ENCODE measurements around the gene FSTL4.

FSTL4 gene

GRCh38 chr5:133386662-133387061 lies 225.7 kb downstream of the FSTL4 start:
- no peak for TF ChIP-seq RARB (CRISPR knock-in tag; IDR thresholded peaks at IDR 0.05)
- TF ChIP-seq, protein P1, sequence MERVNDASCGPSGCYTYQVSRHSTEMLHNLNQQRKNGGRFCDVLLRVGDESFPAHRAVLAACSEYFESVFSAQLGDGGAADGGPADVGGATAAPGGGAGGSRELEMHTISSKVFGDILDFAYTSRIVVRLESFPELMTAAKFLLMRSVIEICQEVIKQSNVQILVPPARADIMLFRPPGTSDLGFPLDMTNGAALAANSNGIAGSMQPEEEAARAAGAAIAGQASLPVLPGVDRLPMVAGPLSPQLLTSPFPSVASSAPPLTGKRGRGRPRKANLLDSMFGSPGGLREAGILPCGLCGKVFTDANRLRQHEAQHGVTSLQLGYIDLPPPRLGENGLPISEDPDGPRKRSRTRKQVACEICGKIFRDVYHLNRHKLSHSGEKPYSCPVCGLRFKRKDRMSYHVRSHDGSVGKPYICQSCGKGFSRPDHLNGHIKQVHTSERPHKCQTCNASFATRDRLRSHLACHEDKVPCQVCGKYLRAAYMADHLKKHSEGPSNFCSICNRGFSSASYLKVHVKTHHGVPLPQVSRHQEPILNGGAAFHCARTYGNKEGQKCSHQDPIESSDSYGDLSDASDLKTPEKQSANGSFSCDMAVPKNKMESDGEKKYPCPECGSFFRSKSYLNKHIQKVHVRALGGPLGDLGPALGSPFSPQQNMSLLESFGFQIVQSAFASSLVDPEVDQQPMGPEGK (CRISPR knock-in tag; IDR thresholded peaks at IDR 0.05; ENCODE audit: borderline replicate concordance) = no peak
- TF ChIP-seq ZFP30 (CRISPR knock-in tag; IDR thresholded peaks at IDR 0.05) = no peak
- TF ChIP-seq PPARA (CRISPR knock-in tag; IDR thresholded peaks at IDR 0.05; ENCODE audit: borderline replicate concordance) = no peak
- no peak for TF ChIP-seq TOX (CRISPR knock-in tag; IDR thresholded peaks at IDR 0.05; ENCODE audit: borderline replicate concordance)
- TF ChIP-seq OSR1 (CRISPR knock-in tag; IDR thresholded peaks at IDR 0.05) = no peak
- no peak for TF ChIP-seq POU6F1 (CRISPR knock-in tag; IDR thresholded peaks at IDR 0.05; ENCODE audit: borderline replicate concordance, low read depth)
- no peak for TF ChIP-seq ZC3H10 (CRISPR knock-in tag; IDR thresholded peaks at IDR 0.05)
- no peak for TF ChIP-seq CSDC2 (CRISPR knock-in tag; IDR thresholded peaks at IDR 0.05)
- no peak for TF ChIP-seq BACH2 (CRISPR knock-in tag; IDR thresholded peaks at IDR 0.05; ENCODE audit: borderline replicate concordance)
- TF ChIP-seq CREB5 (CRISPR knock-in tag; IDR thresholded peaks at IDR 0.05; ENCODE audit: low read depth) = no peak
- no peak for ATAC-seq

DNA sequence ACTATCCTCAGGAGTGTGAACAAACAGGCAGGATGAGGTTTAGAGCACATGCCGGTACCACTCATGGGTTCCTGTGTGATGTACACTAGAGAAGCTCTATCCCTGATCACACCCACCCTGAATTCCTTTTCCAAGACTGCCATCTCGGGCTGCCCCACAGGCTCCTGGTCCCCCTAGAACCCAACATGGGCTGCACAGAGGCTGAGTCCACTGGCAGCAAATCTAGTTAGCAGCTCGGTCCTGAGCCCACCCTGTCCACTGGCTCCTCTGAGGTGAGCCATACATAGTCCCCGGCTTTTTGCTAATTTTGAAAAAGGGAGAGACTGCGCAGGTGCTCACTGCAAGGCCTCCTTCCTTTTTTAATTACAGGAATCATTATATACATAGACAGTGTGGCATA lies 227.0 kb downstream of the FSTL4 start:
- TF ChIP-seq BACH2 (CRISPR knock-in tag; IDR thresholded peaks at IDR 0.05; ENCODE audit: borderline replicate concordance) (no peak), CSDC2 (CRISPR knock-in tag; IDR thresholded peaks at IDR 0.05) (no peak), CREB5 (CRISPR knock-in tag; IDR thresholded peaks at IDR 0.05; ENCODE audit: low read depth) (no peak), TOX (CRISPR knock-in tag; IDR thresholded peaks at IDR 0.05; ENCODE audit: borderline replicate concordance) (no peak), ARNTL (CRISPR knock-in tag; IDR thresholded peaks at IDR 0.05; ENCODE audit: borderline replicate concordance, low read depth) (no peak), TSHZ2 (CRISPR knock-in tag; IDR thresholded peaks at IDR 0.05) (no peak), CSRNP3 (CRISPR knock-in tag; IDR thresholded peaks at IDR 0.05) (no peak), POU6F1 (CRISPR knock-in tag; IDR thresholded peaks at IDR 0.05; ENCODE audit: borderline replicate concordance, low read depth) (no peak)
- TF ChIP-seq, protein P1 (CRISPR knock-in tag; IDR thresholded peaks at IDR 0.05; ENCODE audit: borderline replicate concordance) = no peak
- ATAC-seq = no peak
